ENCODE data around the gene GPRC5A.

The GPRC5A gene

DNA sequence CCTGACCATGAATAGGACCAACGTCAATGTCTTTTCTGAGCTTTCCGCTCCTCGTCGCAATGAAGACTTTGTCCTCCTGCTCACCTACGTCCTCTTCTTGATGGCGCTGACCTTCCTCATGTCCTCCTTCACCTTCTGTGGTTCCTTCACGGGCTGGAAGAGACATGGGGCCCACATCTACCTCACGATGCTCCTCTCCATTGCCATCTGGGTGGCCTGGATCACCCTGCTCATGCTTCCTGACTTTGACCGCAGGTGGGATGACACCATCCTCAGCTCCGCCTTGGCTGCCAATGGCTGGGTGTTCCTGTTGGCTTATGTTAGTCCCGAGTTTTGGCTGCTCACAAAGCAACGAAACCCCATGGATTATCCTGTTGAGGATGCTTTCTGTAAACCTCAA is 17.3 kb downstream of the GPRC5A start:
- DNase-seq (ENCODE audit: low read depth in 2 of 2), result no peak
- TF ChIP-seq, protein P1, sequence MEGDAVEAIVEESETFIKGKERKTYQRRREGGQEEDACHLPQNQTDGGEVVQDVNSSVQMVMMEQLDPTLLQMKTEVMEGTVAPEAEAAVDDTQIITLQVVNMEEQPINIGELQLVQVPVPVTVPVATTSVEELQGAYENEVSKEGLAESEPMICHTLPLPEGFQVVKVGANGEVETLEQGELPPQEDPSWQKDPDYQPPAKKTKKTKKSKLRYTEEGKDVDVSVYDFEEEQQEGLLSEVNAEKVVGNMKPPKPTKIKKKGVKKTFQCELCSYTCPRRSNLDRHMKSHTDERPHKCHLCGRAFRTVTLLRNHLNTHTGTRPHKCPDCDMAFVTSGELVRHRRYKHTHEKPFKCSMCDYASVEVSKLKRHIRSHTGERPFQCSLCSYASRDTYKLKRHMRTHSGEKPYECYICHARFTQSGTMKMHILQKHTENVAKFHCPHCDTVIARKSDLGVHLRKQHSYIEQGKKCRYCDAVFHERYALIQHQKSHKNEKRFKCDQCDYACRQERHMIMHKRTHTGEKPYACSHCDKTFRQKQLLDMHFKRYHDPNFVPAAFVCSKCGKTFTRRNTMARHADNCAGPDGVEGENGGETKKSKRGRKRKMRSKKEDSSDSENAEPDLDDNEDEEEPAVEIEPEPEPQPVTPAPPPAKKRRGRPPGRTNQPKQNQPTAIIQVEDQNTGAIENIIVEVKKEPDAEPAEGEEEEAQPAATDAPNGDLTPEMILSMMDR (IDR thresholded peaks at IDR 0.05; ENCODE audit: low read depth, low read length), result no peak

GRCh38 chr12:12909228-12909994 is 18.0 kb downstream of the GPRC5A start:
- TF ChIP-seq, protein P1 (IDR thresholded peaks at IDR 0.05; ENCODE audit: low read depth, low read length), result no peak
- no peak overlapping the region for H3K4me3 ChIP-seq (replicated peaks in 1 of 2; ENCODE audit: low read depth in 2 of 2, low read length in 2 of 2)
- DNase-seq (ENCODE audit: low read depth in 2 of 2), result peak in 1 of 2 donors; percentile 44

More for the DNA sequence above, 17.3 kb downstream of the GPRC5A start:
- H3K4me3 ChIP-seq (replicated peaks in 1 of 2; ENCODE audit: low read depth in 2 of 2, low read length in 2 of 2), result no peak overlapping the region

DNA sequence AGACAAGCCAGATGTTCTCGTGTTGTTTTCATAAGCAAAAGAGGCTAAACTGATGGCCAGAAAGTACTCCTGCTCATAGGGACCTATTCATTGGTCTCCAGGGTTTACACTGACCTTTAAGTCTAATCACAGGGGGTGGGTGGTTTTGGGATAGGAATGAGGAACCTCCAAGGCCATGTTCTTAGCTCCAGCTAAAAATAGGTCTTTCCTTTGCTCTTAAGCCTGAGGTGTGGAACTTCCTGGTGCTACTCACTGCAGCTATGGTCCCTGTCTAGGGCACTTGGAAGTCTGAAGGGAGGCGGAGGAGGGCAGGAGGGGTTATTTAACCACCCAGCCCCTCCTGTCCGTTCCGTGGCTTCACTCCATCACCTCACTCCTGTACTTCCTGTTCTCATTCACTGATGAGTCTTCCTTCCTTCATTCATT is 18.6 kb downstream of the GPRC5A start:
- H3K4me3 ChIP-seq (replicated peaks in 1 of 2; ENCODE audit: low read depth in 2 of 2, low read length in 2 of 2), result no peak overlapping the region
- TF ChIP-seq, protein P1 (IDR thresholded peaks at IDR 0.05; ENCODE audit: low read depth, low read length), result no peak
- peak in 1 of 2 donors; percentile 96 for DNase-seq (ENCODE audit: low read depth in 2 of 2)

GRCh38 chr12:12912711-12913110 is 21.3 kb downstream of the GPRC5A start:
- TF ChIP-seq, protein P1 (IDR thresholded peaks at IDR 0.05; ENCODE audit: low read depth, low read length), result no peak
- no peak overlapping the region for H3K4me3 ChIP-seq (replicated peaks in 1 of 2; ENCODE audit: low read depth in 2 of 2, low read length in 2 of 2)
- no peak for DNase-seq (ENCODE audit: low read depth in 2 of 2)

- no peak for DNase-seq (ENCODE audit: low read depth in 2 of 2)
- TF ChIP-seq, protein P1 (IDR thresholded peaks at IDR 0.05; ENCODE audit: low read depth, low read length), result no peak
- H3K4me3 ChIP-seq (replicated peaks in 1 of 2; ENCODE audit: low read depth in 2 of 2, low read length in 2 of 2), result no peak overlapping the region
Measured at GRCh38 chr12:12915656-12916055, 24.3 kb downstream of the GPRC5A start.

DNA sequence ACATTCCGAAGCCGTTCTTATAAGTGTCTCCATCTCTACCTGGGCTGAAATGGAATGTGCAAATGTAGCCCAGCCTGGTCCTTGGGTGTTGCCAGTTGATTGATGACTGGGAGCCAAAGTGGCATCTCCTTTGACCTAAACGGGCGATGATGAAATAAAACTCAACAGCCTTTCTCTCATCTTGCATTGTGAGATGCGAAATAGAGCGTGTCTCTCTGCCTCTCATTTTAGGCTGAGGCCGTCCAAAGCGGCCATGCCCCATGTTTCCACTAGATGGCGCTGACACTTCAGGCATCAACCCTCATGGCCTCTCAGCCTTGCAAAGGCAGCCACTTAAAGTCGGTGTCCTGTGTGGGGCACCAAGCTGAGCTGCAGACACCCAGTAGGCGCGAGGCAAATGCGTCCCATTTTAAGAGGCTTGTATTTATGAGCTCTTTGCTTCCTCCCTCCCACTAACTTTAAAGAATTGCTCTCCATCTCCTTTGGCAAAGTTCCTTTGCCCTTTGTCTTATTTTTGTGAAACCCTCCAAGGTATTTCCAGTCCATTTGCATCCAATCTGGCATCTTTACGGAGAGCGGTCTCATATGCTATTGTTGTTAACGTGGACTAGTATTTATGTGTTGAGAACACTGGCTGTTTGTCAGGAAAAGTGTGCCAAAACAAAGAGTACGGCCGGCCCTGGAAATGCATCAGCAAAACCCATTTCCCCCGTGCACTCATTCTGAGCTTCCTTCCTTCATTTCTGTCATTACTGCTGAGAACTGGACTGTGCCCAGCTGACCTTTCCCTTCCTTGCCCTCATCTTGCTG is 25.0 kb downstream of the GPRC5A start:
- peak; percentile 87 to 92 for DNase-seq (ENCODE audit: low read depth in 2 of 2)
- H3K4me3 ChIP-seq (replicated peaks in 1 of 2; ENCODE audit: low read depth in 2 of 2, low read length in 2 of 2), result no peak overlapping the region
- TF ChIP-seq, protein P1 (IDR thresholded peaks at IDR 0.05; ENCODE audit: low read depth, low read length), result peak; percentile 96
